NCI-H524 (cell line): Measurements from ENCODE around the gene TBRG4.

Experiments used
- DNase-seq, 2 experiments: peaks; one replicate each; lab custom pipeline; 2025; lab: John Stamatoyannopoulos, UW

Gene TBRG4

DNA sequence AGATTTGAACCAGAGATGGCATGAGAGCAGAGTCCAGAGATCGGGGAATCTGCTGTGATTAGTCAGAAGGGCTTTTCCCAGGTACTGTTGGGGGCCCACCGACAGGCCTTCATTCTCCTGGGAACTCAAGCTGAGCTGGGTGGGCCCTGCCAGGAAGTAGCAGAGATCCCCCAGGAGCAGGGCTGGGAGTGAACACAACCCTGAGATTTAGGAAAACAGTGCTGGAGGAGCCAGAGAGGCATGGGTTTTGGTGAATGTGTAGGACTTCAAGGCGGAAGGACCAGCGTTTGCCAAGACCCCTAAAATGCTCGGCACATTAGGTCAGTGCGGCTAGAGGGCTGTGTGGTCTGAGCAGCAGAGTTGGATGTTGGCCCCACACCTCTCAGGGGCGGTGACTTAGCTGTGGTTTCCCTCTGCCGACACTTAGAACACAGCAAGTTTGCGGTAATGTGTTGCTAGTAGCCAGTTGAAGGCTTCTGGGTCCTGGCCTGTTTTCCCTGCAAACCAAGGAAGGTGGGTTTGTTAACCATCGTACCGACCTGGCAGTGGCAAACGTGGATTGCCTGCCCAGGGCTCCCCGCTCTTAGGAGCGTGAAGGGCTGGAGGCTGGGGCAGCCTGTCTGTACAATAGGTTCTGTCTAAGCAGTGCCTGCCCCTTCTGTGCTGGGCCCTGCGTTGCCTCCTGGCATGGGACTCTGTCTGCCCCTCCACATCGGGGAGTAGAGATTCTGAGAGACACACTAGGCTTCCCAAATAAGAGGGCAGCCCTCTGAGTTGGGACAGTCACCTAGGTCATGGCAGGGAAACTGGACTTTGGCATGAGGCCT lies 36.8 kb downstream of the TBRG4 start:
- no peak for DNase-seq

DNA sequence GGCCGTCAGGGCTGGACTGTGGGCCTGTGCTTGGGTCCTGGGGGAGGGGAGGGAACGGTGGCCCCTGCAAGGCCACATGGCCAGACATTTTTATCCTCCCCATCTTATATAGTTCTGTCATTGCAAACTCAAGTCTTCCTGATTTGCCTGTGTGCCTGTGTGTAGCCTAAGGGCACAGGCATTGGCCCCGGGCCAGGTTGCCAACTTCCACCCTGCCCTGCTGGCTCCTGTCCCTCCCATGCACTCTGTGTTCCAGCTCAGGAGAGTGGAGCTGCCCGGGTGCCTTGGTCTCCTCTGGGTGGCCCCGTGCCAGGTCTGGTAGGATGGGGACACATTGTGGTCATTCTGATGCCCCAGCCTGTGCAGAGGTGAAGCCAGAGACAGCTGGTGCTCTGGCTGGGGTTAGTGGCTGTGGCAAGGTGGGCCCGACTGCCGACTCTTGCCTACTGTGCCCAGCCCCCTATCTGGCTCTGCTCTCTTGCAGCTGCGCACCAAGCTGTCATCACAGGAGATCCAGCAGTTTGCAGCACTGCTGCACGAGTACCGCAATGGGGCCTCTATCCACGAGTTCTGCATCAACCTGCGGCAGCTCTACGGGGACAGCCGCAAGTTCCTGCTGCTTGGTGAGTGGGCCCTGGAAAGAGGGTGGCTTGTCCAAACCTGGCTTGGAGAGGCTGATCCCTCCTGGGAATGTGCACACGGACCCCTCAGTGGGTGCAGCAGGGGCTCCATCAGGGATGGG lies 37.5 kb downstream of the TBRG4 start:
- no peak for DNase-seq

- no peak for DNase-seq
Observed at GRCh38 chr7:45073031-45073785, 38.3 kb downstream of the TBRG4 start.

DNA sequence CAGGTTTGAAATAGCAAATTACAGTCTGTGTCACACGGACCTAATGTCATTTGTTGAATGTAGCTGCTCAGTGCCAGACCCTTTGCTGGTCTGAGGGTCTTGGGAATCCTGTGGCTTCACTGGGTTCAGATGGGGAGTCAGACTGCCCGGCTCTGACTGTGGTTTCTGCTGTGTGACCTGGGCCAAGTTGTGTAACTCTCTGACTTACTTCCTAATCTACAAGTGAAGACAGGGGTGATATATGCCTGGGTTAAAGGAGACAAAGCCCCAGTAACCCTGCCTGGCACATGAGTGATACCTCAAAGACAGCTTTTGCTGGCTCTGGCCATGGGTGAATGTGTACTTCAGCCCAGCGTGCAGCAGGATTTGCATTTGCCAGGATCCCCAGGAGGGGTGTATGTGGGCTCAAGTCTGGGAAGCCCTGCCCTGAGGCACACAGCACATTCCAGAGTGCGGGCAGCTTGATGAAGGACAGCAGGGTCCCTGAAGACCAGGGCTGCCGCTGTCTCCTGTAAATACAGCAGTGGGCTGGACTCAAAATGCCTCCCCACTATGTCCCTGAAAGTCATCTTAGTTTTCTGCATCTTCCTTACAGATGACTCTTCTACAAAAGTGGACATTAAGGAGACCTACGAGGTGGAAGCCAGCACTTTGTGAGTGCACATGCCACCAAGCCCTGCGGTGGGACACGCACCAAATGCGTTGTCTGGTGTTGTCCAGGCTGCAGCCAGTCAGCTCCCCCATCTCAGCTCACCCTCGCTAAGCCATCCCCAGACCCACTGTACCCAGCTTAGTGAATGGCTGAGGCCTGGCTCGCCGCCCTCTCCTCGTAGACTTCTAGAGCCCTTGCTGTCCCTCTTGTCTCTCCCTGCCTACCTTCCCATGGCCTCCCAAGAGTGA lies 39.1 kb downstream of the TBRG4 start:
- no peak for DNase-seq

- DNase-seq, result no peak
Observed at GRCh38 chr7:45071528-45071927, 40.0 kb downstream of the TBRG4 start.

DNA sequence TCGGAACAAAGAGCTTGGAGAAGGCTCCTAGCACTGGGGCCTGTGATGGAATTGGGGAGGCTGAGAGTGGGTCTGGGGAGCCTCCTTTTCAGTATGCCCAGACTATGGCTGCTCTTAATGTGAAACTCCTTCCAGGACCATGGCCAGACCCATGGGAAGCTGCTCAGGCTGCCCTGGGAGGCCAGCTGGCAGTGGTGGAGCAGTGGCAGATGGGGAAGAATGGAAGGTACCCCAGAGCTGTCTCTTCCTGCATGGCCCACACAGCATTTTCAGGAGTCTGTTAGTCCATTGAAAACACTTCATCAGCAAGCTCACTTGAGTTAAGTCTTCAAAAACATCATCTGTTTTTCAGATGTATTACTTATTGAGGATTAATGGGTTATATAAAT lies 41.2 kb downstream of the TBRG4 start:
- DNase-seq, result peak; percentile 28 to 77

DNA sequence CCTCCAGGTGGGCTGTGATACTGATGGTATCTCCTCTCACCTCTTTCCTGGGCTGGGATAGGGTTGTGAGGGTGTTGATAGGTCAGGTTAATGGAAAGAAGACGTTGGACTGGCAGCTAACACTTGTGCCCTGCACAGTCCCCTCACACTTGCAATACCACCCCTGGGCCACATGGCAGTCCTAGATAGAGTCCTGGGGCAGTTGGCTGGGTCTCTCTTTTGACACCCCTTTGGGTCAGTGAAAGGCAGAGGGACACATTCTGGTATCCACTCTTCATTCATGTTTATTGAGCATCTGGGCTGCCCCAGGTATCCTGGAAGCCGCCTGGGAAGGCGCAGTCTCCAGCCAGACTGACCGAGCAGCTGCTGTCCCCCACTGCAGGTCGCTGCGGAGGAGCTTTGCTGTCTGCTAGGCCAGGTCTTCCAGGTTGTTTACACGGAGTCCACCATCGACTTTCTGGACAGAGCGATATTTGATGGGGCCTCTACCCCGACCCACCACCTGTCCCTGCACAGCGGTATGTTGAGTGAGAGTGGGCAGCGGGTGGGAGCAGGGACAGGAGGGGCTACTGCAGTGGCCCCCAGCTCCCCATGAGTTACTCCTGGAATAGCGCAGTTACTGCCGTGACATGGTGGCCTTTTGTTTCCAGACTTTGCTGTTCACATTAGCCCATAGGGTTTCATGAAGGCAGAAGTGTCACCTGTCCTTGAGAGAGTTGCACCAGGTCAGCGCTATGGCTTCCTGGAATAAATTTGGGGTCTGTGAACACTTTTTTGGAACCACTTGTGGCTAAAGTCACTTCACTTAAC lies 41.8 kb downstream of the TBRG4 start:
- DNase-seq, result no peak

DNA sequence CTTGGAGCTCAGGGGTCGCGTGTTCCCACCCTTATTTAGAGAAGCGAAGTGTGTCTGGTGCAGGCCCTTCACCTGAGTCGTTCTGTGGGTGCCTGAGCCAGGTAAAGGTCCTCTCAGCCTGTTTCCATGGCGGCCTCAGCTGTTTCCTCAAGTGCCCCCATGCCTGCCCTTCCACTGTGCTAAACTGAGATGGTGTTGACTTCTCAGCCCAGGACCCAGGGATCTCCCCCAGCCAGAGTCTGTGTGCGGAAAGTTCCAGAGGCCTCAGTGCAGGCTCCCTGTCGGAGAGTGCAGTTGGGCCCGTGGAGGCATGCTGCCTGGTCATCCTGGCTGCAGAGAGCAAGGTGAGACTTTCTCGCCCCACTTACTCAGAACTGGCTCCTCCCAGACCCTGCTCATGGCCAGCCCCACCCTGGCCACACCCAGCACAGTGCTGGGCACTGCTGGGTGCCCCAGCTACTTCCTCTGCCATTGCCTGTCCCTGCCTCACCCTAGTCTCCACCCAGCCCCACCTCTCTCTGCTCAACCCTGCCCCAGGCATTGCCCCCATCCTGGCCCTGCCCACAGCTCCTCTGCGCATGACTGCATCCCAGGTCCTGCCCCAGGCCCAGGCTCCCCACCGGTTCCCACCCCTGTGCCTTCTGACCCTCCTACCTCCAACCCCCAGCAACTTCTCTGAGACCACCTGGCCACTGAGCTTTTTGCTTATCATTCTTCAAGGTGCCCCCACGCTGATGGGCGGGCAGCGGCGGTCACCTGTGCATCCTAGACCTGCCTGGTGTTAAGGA lies 43.1 kb downstream of the TBRG4 start:
- no peak for DNase-seq

- no peak for DNase-seq
Observed at GRCh38 chr7:45067582-45067981, 43.9 kb downstream of the TBRG4 start.

GRCh38 chr7:45066409-45066808 lies 45.1 kb downstream of the TBRG4 start:
- DNase-seq, result no peak

- no peak for DNase-seq
Observed at GRCh38 chr7:45065031-45065995, 46.2 kb downstream of the TBRG4 start.

DNA sequence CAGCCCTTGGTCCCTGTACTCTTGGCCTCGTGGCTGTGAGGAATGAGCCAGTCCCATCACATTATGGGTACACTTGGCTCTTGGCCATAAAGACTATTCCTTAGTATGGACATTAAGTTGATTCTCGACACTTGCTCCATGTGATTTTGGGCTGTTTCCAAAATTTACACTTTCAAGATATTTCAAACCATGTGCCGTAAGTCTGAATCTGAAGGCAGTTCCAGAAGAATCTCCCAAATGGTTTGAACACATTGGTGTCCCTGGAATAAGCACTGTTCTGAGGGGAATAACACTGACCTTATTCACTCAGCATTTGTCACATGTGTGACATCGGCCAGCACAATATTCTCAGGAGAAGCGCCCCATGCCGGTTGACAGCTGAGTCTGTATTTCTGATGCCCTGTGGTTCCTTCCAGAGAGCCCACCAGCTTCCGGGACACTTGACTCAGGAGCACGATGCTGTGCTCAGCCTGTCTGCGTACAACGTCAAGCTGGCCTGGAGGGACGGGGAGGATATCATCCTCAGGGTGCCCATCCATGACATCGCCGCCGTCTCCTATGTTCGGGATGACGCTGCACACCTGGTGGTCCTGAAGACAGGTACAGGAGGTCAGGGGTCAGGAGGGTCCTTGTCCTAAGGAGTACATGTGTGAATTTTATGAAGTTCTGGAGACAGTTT lies 47.3 kb downstream of the TBRG4 start:
- no peak for DNase-seq

DNA sequence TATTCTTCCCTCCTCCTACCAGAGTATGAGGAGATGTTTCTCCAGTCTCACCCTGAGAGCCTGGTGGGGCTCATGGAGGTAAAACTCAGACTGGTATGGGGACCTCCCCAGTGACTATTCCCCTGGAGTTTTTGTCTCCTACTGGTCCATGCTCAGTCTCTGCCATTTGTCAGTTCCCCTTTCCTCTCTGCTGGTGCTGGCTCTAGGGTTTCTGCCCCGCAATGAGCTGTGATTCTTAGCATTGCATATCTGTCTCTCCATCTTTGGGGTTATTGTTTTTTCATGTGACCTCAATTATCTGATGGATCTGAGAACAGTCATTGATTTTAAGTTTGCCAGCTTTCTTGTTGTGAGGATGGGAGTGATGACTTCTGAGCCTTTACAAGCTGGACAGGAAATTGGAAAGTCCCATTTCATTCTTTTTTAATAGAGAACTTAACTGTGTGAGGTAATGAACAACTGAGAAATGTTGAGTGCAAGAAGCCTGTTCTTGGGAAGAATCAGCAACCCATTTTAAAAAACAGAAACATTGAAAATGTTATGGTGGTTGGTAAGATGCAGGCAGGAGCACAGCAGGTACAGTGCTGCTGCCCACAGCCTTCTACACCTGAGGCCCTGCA lies 49.6 kb downstream of the TBRG4 start:
- no peak for DNase-seq

- DNase-seq, result no peak
Observed at GRCh38 chr7:45061352-45061751, 50.1 kb downstream of the TBRG4 start.

GRCh38 chr7:45060295-45060694 lies 51.2 kb downstream of the TBRG4 start:
- no peak for DNase-seq

GRCh38 chr7:45057878-45058277 lies 53.6 kb downstream of the TBRG4 start:
- DNase-seq, result no peak

DNA sequence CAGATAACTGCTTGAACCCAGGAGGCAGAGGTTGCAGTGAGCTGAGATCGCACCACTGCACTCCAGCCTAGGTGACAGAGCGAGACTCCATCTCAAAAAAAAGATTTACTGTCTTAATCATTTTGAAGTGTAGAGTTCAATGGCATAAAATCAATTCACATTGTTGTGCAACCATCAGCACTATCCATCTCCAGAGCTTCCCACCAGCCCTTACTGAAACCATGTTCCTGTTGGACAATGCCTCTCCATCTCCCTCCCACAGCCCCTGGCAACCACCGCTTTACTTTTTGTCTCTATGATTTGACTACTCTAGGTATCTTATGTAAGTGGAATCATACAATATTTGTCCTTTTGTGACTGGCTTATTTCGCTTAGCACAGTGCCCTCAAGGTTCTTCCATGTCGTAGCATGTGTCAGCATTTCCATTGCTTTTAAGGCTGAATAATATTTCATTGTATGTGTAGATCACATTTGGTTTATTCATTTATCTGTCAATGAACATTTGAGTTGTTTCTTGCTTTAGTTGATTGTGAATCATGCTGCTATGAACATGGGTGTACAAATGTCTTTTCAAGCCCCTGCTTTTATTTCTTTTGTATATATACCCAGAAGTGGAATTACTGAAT lies 55.8 kb downstream of the TBRG4 start:
- no peak for DNase-seq
